Caco-2 (cell line): Measurements from ENCODE around the gene CLCF1. TPM values are rescaled to one million over a fixed set of nuclear protein-coding genes. Genes with fewer than 3 reads are reported as not detected.

Source experiments
- BruUV-seq: library from RNA; stranded (reverse); fragments of 400-500 nt; replicated peaks from 2 replicates; lab custom pipeline; 2021; lab: Mats Ljungman, UMichigan
- CTCF ChIA-PET: fragments of 300-600 bp; sonication (Branson Sonifier 250); formaldehyde crosslinking; loops from one replicate; lab custom pipeline; 2022; ENCODE audit warnings: antibody characterized with exemption; lab: Charles Lee
- POLR2A ChIA-PET: fragments of 300-600 bp; sonication (Branson Sonifier 250); formaldehyde crosslinking; loops from one replicate; lab custom pipeline; 2022; ENCODE audit warnings: antibody characterized with exemption; lab: Charles Lee
- DNase-seq, 2 experiments: peaks; one replicate each; pipeline versions ENCODE4 v3.0.0 to v3.0.0-alpha.2; 2020 to 2022
- H3K27me3 ChIP-seq: replicated peaks from 2 replicates; pipeline ENCODE4 v1.6.0; 2011; ENCODE audit warnings: low read length; ENCODE audit not compliant: control insufficient read depth, insufficient read depth
- H3K36me3 ChIP-seq: 2 replicates; pipeline ENCODE4 v1.5.1; 2011; ENCODE audit warnings: low read length; ENCODE audit not compliant: control insufficient read depth, insufficient read depth
- H3K4me1 ChIP-seq: fragments of 250-450 bp; sonication (Bioruptor Pico); 2 replicates; pipeline ENCODE4 v1.5.1; 2020; ENCODE audit warnings: mild to moderate bottlenecking
- H3K4me3 ChIP-seq: 2 replicates; pipeline ENCODE4 v1.5.1; 2011; ENCODE audit warnings: low read depth, mild to moderate bottlenecking, control low read depth, low read length
- H3K9me3 ChIP-seq: fragments of 250-450 bp; sonication (Bioruptor Pico); 2 replicates; pipeline ENCODE4 v1.5.1; 2020; ENCODE audit warnings: mild to moderate bottlenecking, moderate library complexity
- H3K27ac Mint-ChIP-seq: one replicate; pipeline ENCODE4 v1.8.0; 2022; ENCODE audit warnings: mixed read lengths; ENCODE audit not compliant: unreplicated experiment
- H3K27me3 Mint-ChIP-seq: one replicate; pipeline ENCODE4 v1.8.0; 2022; ENCODE audit warnings: mixed read lengths; ENCODE audit not compliant: insufficient read depth, unreplicated experiment
- H3K36me3 Mint-ChIP-seq: one replicate; pipeline ENCODE4 v1.8.0; 2022; ENCODE audit warnings: mild to moderate bottlenecking, mixed read lengths; ENCODE audit not compliant: insufficient read depth, unreplicated experiment
- H3K4me1 Mint-ChIP-seq: one replicate; pipeline ENCODE4 v1.8.0; 2022; ENCODE audit warnings: low read depth, mixed read lengths; ENCODE audit not compliant: unreplicated experiment
- H3K4me3 Mint-ChIP-seq: one replicate; pipeline ENCODE4 v1.8.0; 2022; ENCODE audit warnings: mild to moderate bottlenecking, moderate library complexity, mixed read lengths; ENCODE audit not compliant: unreplicated experiment
- H3K9me3 Mint-ChIP-seq: one replicate; pipeline ENCODE4 v1.8.0; 2022; ENCODE audit warnings: mixed read lengths; ENCODE audit not compliant: unreplicated experiment
- CTCF ChIP-seq, 2 experiments: fragments of 200-600 bp in 1 of 2; IDR thresholded peaks; 1 replicate in 1 of 2; 2 replicates in 1 of 2; pipeline versions ENCODE4 v1.5.1 to v1.8.0; 2011 to 2022; ENCODE audit warnings: antibody characterized with exemption in 1 of 2, control low read depth in 1 of 2, inconsistent platforms in 1 of 2, low read depth in 1 of 2, low read length in 1 of 2, mild to moderate bottlenecking in 1 of 2, moderate library complexity in 1 of 2; ENCODE audit not compliant: insufficient read depth in 1 of 2, severe bottlenecking in 1 of 2, unreplicated experiment in 1 of 2
- intact Hi-C: fragments of 100-400 bp; cut with micrococcal nuclease; formaldehyde crosslinking; loops from one replicate; pipeline ENCODE4 v1.10.0; 2022; ENCODE audit not compliant: unreplicated experiment
- total RNA-seq: library from RNA; stranded (reverse); gene quantifications from 2 replicates; pipeline ENCODE4 v1.2.3, GENCODE V29; 2022

CLCF1 gene
- total RNA-seq, 1 experiment from 2014 or later = 4.5 TPM

- Mint-ChIP-seq H3K9me3 (no peaks in the 10 kb centered on the region), H3K27ac (no peak overlapping the region), H3K36me3 (no peaks in the 10 kb centered on the region), H3K27me3 (no peaks in the 10 kb centered on the region), H3K4me3 (no peak overlapping the region), H3K4me1 (no peaks in the 10 kb centered on the region)
- POLR2A ChIA-PET = no interaction called here
- Histone ChIP-seq H3K4me3 (no peak overlapping the region), H3K4me1 (peaks cover 11% of the 10 kb centered on the region), H3K27me3 (no peaks in the 10 kb centered on the region), H3K36me3 (no peaks in the 10 kb centered on the region), H3K9me3 (no peaks in the 10 kb centered on the region)
- CTCF ChIA-PET = no interaction called here
- no peak for TF ChIP-seq CTCF (IDR thresholded peaks at IDR 0.05; ENCODE audit: insufficient read depth in 1 of 2, low read depth in 1 of 2, low read length in 1 of 2, severe bottlenecking in 1 of 2, unreplicated experiment in 1 of 2)
- intact Hi-C loops = no loop called here
- no TSS peak for BruUV-seq
- DNase-seq = no peak
These were observed 6.2 kb downstream of the CLCF1 start for GRCh38 chr11:67366961-67367760.

DNA sequence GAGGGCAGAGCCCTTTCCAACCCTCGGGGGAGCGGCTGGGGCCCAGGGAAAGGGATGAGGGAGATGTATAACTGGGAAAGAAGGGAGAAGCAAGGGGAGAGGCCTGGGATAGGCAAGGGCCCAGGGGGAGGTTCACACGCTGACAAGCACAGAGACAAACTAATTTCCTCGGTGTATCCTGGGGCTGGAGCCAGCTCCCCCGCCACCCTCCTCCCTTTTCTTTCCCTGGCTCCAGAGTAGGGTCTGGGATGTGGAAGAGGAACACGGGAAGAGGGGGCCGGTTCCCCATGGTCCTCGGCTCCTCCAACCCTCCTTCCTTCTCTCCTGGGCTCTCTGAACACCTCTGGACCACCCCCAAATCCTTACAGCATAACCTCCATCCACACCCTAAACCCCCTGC is 6.9 kb downstream of the CLCF1 start:
- Mint-ChIP-seq H3K4me3 (no peak overlapping the region), H3K27me3 (no peaks in the 10 kb centered on the region), H3K4me1 (no peaks in the 10 kb centered on the region), H3K9me3 (no peaks in the 10 kb centered on the region), H3K27ac (no peak overlapping the region), H3K36me3 (no peaks in the 10 kb centered on the region)
- Histone ChIP-seq H3K36me3 (no peaks in the 10 kb centered on the region), H3K4me3 (no peak overlapping the region), H3K27me3 (no peaks in the 10 kb centered on the region), H3K9me3 (no peaks in the 10 kb centered on the region), H3K4me1 (peaks cover 5% of the 10 kb centered on the region)
- DNase-seq = no peak
- POLR2A ChIA-PET = no interaction called here
- intact Hi-C loops = no loop called here
- no peak for TF ChIP-seq CTCF (IDR thresholded peaks at IDR 0.05; ENCODE audit: insufficient read depth in 1 of 2, low read depth in 1 of 2, low read length in 1 of 2, severe bottlenecking in 1 of 2, unreplicated experiment in 1 of 2)
- no TSS peak for BruUV-seq
- CTCF ChIA-PET = interaction anchor here (0.6 kb wide), 1 partner anchor 20 kb away, joined by 4 read pairs; no protein-coding TSS in a partner anchor

GRCh38 chr11:67365736-67366444 is 7.5 kb downstream of the CLCF1 start:
- H3K27me3 Mint-ChIP-seq = no peaks in the 10 kb centered on the region
- DNase-seq = no peak
- Histone ChIP-seq H3K4me1 (no peaks in the 10 kb centered on the region), H3K4me3 (no peak overlapping the region), H3K36me3 (no peaks in the 10 kb centered on the region), H3K27me3 (no peaks in the 10 kb centered on the region), H3K9me3 (no peaks in the 10 kb centered on the region)
- H3K4me1 Mint-ChIP-seq = no peaks in the 10 kb centered on the region
- no TSS peak for BruUV-seq
- H3K36me3 Mint-ChIP-seq = no peaks in the 10 kb centered on the region
- H3K9me3 Mint-ChIP-seq = no peaks in the 10 kb centered on the region
- no peak for TF ChIP-seq CTCF (IDR thresholded peaks at IDR 0.05; ENCODE audit: insufficient read depth in 1 of 2, low read depth in 1 of 2, low read length in 1 of 2, severe bottlenecking in 1 of 2, unreplicated experiment in 1 of 2)
- CTCF ChIA-PET = interaction anchor here (0.6 to 17.9 kb wide), 4 partner anchors 13 to 37 kb away, joined by 4 to 775 read pairs (median 4); partner anchors contain the start of gene CLCF1
- POLR2A ChIA-PET = no interaction called here
- peak overlapping the region; percentile 13 for H3K27ac Mint-ChIP-seq
- intact Hi-C loops = no loop called here
- H3K4me3 Mint-ChIP-seq = no peak overlapping the region
